HG03108 (cell line): ENCODE data around the gene DYRK1A.

ENCODE experiments used
- ATAC-seq: cut with Tn5 transposase; IDR thresholded peaks from one replicate; pipeline ENCODE4 v1.9.1; 2021; ENCODE audit warnings: moderate library complexity; ENCODE audit not compliant: unreplicated experiment

Gene DYRK1A

DNA sequence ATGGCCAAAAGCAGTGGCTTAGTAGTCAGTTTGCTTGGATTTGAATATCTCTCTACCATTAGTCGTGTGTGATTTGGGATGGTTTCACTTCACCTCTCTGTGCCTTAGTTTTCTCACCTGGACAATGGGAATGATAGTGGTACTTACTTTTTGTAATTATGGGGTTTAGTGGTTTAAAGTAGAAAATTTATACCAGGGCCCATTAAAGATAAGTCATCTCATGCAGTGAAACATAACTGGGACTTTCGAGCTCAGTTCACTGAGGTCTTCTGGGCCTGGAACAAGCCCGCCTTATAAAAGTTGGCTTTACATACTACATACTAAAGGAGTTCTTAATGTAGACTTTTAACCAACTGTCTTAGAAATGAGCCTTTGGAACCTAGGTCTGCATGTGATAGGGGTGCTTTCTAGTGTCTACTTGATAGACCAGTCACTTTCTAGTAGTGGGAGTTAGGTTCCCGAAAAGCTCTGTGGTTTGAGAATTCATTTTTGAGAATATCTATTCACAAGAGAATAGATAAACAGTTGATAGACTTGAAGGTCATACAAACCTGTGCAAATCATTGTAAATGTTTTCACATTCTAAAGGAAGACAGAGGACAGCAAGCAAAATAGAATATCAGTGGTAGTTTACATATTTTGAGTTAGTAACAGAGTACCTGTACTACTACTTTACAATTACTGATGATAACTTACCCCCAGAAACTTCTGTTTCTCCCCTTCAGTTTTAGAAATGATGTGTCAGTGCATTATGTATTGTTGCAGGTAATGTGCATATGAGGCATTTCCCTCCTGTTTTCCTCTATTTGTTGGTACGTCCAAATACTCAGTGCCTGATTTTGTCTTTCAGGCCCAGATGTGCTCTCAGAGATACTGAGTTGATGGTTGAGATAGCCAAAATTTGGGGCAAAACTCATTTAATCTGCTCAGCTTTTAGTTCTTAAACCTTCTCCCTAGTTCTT lies 48.0 kb downstream of the DYRK1A start:
- no peak for ATAC-seq

DNA sequence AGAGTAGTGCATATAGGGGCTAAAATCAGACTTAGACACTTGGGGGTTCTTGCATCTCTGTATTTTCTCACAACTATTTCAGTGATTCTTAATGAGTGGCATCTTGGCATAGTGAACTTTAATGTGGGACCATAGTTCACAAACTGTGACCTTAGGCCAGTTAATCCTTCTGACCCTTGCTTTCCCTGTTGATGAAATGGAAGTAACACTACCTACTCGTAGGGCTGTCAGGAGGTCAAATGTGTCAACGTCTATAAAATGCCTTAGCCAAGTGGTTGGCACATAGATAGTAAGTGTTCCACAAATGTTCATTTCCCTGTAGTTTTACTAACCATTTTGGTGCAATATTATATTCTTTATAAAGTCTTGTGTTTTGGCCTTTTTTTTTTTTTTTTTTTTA lies 49.4 kb downstream of the DYRK1A start:
- no peak for ATAC-seq

DNA sequence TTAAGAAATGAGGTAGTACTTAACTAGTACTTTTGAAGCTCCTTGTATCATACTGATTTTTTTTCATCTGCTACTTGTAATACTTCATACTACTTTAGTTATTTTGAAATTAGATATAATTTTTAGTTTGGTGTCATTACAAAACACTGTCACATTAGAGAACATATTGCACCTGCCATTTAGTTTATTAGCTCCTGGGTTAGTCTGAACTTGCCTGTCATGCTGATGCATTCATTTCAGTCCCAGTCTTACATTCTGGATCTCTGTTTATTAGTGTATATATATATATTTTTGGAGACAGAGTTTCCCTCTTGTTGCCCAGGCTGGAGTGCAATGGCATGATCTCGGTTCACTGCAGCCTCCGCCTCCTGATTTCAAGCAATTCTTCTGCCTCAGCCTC lies 50.3 kb downstream of the DYRK1A start:
- ATAC-seq: no peak

DNA sequence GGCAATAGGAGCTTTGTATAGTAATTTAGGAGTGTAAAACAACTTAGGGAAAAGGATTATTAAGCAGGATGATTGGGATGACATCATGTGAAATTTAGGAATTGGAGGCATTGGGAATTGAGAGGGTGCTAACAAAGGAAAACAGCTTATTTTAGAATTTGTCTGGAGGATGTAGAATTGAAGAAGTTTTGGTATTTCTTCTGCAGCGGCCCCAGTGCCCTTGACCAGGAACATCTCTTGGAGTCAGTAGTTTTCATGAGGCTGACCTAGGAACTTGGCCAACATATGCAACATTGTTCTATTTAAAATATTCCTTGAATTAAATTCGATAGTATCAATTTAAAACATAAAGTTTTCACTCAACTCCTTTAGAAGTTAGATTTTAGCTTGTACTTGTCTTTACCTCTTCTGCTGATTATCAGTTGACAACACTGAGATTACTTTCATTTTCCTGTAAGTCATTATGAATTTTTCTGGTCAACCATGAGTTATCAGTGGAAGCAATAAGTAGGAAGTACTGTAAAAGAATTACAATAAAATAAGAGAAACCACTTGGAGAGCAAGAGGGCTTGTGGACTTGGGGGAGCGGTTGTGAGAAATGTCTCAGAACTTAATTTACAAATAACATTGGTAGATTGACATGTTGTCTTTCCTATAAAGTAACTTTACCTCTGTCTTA lies 52.8 kb downstream of the DYRK1A start:
- ATAC-seq: no peak

DNA sequence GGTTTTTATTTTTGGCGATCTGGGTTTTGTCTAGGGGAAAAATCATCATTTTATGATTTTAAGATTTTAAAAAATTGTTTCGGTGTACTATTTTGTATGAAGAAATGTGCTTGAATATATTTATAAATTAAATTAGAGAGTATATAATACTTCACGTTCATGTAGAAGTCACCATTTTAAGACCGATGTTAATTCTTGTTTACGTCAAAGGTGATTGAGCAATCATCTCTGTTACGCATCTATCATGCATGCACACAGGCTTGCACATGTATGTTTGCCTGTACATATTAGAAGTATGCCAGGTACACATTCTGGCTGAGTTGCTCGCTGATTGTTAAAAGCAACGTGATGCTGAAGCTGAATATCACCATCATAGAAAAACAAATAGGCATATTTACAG lies 54.7 kb downstream of the DYRK1A start:
- no peak for ATAC-seq

DNA sequence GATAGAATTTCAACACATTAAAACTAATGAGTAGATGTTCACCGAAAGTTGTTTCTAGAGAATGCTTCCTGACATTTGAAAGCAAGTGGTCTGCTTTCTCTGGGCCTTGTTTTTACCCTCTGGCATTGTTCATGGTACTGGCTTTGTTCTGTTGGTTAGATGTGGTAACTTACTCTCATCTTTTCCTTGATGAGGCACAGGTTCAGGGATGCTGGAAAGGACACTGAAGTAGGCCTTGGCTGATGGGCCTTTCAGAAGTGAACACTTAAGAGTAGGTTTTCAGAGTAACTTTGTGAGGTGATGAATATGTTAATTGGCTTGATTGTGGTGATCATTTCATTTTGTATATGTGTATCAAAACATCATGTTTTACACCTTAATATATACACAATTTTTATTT lies 55.8 kb downstream of the DYRK1A start:
- no peak for ATAC-seq

DNA sequence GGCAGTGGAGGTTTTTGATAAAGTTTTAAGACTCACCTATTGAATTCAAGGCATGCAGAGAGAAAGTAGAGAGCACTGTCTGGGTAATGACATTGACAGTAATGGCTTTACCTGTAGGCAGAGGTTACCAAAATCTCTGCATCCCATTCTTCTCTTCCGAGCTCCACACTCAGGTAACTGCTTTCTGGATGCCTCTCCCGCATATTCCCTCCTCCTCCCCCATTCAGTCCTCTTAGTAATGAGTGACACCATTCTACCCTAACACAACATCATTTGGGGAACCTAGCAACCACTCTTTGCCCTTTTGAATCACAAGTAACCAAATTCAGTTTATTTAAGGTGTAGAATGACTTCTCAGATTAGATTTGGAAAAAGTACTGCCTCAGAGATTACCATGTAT lies 56.5 kb downstream of the DYRK1A start:
- ATAC-seq: no peak

DNA sequence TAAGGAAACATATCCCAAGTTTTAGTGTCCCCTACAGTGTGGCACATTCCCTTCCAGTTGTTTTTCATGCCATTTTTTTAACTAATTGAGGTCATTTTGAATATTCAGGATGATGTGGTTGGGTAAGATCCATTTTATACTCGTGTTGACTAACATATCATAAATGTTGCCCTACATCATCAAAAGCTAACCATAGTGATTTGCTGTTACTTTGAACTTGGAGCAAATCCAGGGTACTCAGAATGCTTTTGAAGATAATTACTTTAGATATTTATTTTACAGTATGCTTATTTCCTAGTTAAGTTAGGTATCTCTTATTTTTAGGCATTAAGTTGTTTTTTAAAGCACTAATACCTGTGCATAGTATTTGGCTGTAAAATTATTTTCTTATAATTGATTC lies 57.8 kb downstream of the DYRK1A start:
- no peak for ATAC-seq

DNA sequence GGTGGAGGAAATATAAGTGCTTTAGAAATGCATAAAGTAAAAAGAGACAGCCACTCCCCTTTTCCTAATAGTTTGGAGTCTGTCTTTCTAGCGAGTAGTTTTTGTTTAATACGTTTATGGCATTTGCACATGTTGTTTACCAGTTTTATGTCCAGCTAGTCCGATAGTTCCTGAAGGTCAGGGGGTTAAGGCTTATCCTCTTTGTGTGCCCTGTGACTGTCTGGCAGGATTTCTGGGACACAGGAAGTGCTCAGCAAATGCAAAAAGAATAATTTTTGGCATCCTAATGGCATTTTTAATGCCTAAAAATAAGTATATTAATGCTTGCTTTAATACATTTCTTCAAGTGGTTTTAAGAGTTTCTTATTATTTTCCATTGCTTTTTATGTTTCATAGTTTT lies 58.4 kb downstream of the DYRK1A start:
- ATAC-seq: no peak

DNA sequence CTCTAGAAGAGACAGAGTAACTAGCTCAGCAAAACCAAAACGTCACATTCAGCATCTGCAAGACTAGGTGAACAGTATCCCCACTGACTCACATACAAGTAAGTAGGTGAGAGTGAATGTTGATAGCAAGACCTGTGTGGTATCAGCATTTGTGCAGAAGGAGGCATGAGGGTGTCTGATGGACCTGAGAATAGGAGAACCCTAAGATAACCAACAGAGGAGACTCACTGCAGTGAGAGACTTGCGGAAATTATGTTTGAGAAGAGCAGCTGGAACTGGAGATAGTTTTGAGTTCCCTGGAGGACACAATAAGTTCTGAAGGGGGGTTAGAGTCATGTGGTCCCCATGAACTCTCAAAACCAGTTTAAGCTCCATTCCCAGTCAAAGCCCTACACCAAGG lies 59.1 kb downstream of the DYRK1A start:
- ATAC-seq: no peak

DNA sequence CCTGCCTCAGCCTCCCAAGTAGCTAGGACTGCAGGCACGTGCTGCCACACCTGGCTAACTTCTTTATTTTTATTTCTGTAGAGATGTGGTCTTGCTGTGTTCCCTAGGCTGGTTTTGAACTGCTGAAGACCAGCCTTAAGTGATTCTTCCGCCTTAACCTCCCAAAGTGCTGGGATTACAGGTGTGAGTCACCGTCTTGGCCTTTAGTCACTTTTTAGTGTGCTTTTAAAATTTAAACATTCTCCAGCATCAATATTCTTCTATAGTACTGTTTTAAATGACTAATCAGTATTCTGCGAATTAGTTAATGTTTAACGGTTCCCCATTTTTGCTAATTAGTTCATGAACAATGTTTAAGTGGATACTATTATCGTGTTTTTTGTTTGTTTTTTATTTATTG lies 60.6 kb downstream of the DYRK1A start:
- no peak for ATAC-seq

DNA sequence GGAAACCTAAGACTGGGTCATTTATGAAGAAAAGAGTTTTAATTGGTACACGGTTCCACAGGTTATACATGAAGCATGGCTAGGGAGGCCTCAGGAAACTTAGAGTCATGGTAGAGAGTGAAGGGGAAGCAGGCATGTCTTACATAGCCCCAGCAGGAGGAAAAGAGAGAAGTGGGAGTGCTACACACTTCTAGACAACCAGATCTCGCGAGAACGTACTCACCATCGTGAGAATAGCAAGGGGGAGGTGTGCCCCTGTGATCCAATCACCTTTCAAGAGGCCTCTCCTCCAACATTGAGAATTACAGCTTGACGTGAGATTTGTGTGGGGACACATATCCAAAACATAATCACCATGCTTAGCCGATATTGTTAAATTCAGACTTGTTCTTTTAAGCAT lies 62.8 kb downstream of the DYRK1A start:
- ATAC-seq: no peak

DNA sequence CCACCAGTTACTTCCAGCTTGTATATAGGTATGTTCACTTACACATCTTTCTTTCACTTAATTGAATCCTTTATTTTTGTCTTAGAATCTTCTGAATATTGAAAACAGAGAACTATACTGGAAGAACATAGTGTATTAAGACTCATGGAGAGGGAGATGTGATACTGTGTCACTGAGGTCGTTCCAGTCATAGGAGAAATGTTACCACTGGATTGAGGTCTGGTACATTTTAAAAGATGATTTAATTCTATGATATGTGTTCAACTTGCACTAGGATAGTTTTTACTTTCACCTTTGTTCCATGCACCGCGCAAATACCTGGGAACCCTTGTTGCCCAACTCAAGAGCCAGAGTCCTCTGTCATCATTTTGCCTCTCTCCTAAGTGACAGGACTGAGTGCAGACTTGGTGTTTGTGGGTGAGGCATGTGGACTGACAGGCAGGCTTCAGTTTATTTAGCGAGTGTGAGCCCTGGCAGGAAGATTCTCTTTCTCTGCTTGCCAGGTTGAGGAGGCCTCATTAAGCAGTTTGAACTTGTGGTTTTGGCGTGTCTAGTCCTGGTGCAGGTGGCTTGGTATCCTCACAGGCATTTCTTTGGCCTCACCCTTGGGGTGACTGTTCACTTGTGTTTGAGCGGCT lies 63.7 kb downstream of the DYRK1A start:
- ATAC-seq: no peak

DNA sequence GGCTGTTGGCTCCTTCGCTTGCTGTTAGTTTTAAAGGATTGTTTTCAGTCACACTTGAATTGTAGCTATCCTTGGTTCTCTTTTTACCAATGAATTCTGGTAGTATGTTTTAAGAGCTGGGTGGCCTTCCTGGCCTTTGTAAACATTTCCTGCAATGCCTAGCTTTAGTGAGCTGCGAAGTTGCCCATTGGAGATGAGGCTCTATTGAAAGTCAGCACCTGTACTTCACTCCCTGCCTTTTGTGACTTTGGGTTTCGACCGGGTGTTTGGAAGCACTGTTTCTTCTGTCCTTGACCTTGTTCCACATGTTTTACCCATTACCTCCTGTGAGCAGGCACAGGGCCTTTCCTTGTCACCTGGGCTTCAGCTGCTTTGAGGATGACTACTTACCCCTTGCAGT lies 64.7 kb downstream of the DYRK1A start:
- no peak for ATAC-seq

DNA sequence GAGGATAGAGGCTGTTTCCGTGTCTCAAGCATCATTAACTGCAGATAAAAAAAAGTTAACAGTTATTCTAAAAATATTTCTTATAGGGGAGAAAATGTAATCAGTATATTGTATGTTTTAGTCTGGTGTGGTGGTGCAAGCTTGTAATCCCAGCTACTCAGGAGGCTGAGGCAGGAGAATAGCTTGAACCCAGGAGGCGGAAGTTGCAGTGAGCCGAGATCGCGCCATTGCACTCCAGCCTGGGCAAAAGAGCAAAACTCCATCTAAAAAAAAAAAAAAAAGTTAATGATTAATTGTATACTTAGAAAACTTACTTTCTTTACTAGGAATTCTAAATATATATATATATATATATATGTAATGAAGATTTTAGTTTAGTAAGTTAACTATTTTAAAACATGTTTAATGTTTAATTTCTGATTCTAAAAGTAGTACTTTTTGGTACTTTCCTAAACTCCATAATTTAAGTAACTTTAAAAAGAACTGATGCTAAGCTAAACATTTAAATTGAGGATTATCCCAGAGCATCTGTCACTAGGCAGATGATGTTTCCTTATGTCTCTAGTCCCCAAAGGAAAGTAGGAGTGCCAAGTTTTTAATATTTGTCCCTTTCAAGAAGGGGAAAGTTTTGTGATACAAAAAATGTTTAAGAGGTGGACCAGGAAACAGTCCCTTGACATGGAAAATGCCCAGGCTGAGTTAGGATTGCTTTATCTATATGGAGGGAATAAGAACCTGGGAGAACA lies 66.3 kb downstream of the DYRK1A start:
- no peak for ATAC-seq

DNA sequence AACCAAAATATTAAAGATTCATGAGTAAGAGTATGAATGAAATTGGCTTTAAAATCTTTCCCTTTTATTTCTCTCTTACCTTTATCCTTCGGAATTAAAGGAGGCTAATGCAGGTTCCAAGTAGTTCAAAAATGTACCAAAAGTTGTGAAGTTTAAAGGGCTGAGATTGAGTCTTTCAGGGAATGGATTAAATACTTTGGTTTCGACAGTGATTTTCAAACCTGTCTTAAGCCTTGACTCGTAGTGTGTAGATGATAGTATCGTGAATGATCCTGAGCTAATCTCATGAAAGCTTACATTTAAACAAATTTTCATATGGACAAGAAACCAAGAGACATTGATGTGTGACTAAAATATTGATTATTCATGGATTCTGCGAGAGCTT lies 66.9 kb downstream of the DYRK1A start:
- ATAC-seq: no peak

DNA sequence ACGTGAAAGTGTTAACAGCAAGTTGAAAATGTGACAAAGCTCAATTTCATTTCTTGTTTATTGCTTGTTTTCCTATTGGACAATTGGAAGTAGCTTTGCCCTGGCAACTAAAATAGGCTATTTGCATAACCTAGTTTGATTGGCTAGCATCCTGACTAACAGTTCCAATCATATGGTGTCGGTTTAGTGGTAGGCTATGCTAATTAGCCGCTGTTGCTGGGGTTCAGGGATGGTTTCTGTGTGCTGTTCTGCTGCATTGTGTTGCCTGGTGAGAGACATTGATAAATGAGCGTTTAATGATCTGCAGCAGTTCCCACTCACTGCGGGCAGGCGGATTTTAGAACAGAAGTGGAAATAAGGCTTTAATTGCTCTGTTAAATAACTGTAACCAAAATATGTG lies 68.5 kb downstream of the DYRK1A start:
- no peak for ATAC-seq

DNA sequence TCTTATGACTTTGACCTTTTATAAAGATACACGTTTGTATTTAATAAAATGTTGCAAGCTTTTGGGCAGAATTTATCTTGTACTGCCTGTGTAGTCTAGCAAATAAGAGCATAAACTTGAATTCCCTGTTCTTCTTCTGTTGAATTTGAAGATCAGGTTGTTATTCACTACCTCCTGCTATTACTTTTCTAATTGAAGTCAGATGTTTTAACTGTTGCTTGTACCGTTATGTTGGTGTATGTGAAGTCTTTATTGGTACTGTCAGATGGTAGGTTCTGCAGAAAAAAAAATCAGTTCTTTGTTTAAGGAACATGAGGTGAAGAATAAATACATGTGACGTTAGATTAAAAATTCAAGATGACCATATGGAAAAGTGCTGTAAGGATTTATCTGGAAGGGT lies 69.1 kb downstream of the DYRK1A start:
- ATAC-seq: no peak

DNA sequence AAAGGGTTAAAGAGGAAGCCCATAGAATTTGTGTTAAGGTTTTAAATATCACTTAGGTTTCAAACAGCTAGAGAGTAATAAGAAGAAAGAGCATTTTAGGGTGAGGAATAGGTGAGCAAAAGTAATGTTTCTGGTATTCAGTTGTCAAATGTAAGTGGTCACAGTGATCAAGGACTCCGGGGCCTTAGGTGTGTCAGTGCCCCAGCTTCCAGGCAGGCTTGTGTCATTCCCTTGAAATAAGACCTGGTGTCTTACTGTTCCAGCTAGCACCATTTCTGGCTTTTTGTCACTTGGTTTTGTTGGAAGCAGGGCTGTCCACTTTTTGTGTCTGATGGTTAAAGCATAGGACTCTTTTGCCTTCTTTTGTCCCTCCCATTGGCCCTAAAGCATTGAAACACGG lies 69.6 kb downstream of the DYRK1A start:
- no peak for ATAC-seq

DNA sequence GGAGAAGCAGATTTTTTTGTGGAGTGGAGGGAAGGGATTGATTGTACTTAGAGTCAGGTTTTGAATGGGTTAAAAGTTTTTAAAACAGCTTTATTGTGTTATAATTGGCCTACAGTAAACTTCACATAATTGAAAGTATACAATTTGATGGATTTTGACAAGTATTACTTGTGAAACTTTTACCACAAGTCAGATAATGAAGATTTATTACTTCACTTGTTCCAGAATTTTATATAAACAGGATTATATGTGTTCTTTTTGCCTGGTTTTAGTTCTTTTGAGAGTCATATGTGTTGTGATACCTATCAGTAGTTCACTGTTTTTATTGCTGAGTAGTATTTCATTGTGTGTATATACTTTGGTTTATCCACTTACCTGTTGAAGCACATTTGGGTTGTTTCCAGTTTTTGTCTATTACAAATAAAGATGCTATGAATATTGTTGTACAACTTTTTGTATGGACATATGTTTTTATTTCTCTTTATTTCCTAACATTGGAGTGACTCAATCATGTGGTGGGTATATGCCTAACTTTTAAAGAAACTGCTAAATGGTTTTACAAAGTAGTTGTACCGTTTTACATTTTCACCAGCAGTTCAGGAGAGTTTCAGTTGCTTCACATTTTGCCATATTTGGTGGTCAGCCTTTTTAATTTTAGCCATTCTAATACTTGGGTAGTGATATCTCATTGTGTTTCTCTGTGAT lies 71.0 kb downstream of the DYRK1A start:
- no peak for ATAC-seq

DNA sequence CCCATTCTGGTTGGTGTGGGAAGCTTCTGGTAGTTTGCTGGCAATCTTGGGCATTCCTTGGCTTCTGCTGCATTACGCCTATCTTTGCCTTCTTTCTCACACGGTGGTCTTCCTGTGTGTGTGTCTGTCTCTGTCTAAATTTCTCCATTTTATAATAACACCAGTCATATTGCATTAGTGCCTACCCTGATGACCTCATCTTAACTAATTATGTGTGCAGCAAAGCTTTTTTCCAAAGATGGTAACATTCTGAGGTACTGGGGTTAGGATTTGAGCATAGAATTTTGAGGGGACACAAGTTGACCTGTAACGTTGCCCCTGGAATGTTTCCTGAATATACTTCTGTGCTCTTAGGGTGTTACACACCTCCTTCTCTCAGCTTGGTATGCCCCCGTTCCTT lies 77.1 kb downstream of the DYRK1A start:
- no peak for ATAC-seq
